ENCODE results near the gene TMEM119.

DNA sequence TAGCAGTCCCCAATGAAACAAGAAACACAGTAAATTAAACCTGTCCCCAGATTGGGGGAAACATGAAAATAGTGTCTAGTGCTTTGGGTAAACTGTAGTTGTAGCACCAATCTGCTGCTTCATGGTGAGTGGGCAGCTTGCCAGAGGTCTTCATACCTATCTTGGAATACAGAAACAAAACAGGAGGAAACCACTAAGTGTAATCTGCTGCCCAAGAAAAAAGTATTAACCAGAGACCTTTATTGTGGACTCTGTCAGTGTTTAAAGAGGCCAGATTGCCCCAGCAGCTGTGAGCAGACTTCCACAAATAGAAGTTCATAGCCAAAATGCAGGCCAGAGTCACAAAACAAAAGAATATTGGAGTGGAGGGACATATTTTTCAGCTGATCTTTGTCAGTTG, 33.2 kb downstream of the TMEM119 start:
- TF ChIP-seq, protein P1, sequence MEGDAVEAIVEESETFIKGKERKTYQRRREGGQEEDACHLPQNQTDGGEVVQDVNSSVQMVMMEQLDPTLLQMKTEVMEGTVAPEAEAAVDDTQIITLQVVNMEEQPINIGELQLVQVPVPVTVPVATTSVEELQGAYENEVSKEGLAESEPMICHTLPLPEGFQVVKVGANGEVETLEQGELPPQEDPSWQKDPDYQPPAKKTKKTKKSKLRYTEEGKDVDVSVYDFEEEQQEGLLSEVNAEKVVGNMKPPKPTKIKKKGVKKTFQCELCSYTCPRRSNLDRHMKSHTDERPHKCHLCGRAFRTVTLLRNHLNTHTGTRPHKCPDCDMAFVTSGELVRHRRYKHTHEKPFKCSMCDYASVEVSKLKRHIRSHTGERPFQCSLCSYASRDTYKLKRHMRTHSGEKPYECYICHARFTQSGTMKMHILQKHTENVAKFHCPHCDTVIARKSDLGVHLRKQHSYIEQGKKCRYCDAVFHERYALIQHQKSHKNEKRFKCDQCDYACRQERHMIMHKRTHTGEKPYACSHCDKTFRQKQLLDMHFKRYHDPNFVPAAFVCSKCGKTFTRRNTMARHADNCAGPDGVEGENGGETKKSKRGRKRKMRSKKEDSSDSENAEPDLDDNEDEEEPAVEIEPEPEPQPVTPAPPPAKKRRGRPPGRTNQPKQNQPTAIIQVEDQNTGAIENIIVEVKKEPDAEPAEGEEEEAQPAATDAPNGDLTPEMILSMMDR (conservative IDR thresholded peaks at IDR 0.05; ENCODE audit: low read depth, low read length): no peak
- no peak for TF ChIP-seq EZH2 (IDR thresholded peaks at IDR 0.05; ENCODE audit: borderline replicate concordance, low read depth, low read length, poor library complexity, severe bottlenecking)
